ENCODE results near the gene ESRRG.

ESRRG gene

GRCh38 chr1:216627252-216627651 lies 96.0 kb downstream of the ESRRG start:
- DNase-seq (ENCODE audit: low read depth in 3 of 3) = no peak

DNA sequence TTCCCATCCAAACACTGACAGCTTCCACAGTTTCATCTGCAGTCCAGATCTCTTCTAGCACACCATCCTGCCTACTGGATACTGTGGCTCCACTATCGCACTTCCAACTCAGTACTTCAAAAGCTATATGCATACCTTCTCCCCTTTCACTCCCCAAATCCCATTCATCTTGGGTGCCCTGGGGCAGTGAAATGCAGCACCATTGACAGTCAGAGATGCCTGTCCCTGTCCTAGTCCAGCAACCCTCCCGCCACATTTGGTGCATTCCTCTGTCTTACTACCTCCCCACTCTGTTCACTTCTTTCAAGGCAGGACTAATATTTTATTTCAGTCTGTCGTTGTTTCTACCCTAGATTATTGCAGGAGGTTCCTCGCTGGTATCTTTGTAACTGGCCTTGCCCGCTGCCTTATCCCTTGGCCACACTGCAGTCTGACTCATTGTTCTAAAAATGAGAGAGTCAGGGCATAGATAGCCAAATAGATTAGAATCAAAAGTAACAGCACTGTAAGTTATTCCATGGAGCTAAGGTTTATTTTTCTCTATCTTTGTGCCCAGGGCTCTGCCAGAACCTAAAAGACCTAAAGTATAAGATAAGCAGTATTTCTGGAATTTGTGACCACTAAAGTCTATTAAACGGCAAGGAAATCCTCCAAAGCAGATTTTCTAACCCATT lies 96.7 kb downstream of the ESRRG start:
- no peak for DNase-seq (ENCODE audit: low read depth in 3 of 3)

DNA sequence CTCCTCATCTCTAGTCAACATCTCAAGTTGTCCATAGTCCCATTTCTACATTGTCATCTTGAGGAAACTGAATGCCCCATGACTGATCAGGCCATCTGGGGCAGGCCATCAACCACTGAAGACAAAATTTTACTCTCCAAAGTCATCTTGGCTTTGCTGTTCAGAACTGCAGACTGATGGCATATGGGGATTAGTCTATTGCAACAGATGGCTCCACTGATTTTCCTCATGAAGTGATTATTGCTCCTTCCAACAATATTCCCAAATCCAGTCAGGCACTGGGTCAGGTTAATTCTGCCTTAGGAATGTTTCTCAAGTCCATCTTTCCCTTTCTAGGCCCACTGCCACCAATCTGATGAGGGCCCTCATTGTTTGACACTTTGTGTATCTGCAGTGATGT lies 101.7 kb downstream of the ESRRG start:
- DNase-seq (ENCODE audit: low read depth in 3 of 3) = no peak

- no peak for DNase-seq (ENCODE audit: low read depth in 3 of 3)
Observed at GRCh38 chr1:216617081-216617875, 106.0 kb downstream of the ESRRG start.

DNA sequence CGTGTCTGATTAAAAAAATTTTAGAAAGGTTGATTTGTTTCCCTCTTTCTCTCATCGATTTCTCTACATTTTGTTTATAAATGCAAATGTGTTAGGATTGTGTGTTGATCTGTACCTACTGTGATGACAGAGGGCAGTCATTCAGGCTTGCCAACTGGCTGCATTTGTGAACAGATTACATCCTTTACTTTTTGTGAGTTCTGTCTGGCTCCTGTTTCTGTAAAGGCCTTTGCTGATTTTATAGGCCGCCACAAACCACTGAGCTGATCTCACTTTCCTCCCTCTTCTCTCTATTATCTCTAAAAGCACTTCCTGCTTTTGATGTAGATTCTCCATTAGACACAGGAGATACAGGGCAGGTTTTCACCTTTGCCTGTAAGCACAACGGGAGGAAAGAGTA lies 106.8 kb downstream of the ESRRG start:
- DNase-seq (ENCODE audit: low read depth in 3 of 3) = no peak

GRCh38 chr1:216614011-216614934 lies 109.0 kb downstream of the ESRRG start:
- no peak for DNase-seq (ENCODE audit: low read depth in 3 of 3)

GRCh38 chr1:216612291-216612690 lies 110.9 kb downstream of the ESRRG start:
- DNase-seq (ENCODE audit: low read depth in 3 of 3) = no peak

DNA sequence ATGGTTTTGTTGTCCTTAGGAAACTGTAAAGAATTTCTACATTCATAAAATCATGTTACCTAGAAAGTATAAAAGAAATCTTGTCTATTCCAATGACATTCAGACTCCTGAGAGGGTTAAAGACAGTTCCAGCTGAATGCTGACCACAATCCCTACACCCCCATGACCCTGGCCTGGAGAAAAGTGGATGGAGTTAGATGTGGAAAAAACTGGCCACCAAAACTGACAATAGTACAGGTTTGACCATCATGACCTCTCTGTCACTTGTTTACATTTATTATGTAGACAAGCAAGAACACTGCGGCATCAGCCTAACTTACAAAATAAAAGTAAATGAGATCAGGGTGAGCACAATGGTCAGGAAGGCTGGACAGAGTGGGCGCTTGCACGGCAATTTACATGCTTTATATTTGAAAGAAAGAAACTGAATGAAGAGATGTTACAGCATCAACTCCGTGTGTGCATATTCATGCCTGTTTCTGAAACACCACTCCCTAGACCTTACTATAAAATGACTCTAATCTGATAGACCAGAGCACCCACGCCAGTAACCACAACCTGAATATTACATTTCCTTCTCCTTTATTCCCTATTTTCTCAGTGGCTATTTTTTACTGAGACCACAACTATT lies 116.0 kb downstream of the ESRRG start:
- DNase-seq (ENCODE audit: low read depth in 3 of 3) = no peak

- no peak for DNase-seq (ENCODE audit: low read depth in 3 of 3)
Observed at GRCh38 chr1:216606047-216606637, 117.1 kb downstream of the ESRRG start.

- DNase-seq (ENCODE audit: low read depth in 3 of 3) = no peak
Observed at GRCh38 chr1:216604771-216605170, 118.5 kb downstream of the ESRRG start.

DNA sequence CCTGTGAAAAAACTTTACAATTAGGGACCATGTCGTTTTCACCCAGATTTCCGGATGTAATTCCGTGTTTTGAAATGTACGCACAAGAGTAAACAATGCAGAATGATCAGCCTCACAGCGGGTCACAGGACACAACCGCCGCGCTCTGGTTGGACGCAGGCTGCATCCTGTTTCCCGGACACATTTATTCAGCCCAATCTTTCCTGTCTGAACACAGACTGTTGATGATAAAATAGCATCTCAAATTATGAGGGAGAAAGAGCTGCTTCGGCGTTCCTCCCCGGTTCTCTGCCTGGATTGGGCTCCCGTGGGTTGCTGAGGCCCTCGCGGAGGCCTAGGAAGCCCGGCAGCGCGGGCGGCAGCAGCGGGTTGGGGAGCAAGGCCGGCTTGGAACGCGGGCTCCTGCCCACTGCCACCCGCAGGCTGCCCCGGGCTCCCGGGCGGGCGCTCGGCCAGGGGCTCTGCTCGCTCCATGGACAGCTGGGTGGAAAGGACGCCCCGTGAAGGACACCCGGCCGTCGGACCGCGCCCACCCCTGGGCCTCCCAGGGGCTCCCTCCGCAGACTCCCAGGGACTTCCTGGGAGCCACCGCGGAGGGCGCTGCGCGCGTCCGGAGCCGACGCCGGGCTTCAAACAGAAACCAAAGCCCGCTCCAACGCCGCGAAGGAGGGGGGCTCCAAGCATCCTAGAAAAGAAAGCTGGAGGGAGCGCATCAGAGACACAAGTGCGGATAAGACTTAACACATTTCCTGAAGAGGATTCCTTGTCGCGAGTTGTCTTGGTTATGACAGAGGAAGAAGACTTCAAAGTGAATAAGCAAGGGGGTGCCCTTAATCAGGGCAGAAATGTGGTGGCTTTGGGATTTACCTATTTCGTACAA lies 122.3 kb downstream of the ESRRG start:
- no peak for DNase-seq (ENCODE audit: low read depth in 3 of 3)

- DNase-seq (ENCODE audit: low read depth in 3 of 3) = no peak
Observed at GRCh38 chr1:216599851-216600250, 123.4 kb downstream of the ESRRG start.

DNA sequence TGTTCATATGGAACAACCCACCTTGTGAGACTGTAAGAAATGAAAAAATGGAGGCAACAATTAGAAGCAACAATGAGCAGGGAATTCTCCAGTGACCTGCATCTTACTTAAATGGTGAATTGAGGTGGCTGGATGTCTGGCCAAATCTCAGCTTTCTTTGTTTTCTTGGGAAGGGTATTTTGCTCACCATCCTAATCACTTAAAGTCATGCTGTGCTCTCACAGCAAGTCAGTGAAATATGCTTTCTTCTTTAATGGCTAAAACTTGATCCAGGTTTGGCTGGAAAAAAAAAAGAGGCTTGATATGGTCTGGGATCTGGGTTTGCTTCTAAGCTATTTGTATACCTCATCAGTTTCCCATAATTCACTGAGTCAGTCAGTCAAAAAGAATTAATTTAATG lies 124.8 kb downstream of the ESRRG start:
- DNase-seq (ENCODE audit: low read depth in 3 of 3) = no peak

- DNase-seq (ENCODE audit: low read depth in 3 of 3) = no peak
Observed at GRCh38 chr1:216596281-216596862, 126.9 kb downstream of the ESRRG start.

DNA sequence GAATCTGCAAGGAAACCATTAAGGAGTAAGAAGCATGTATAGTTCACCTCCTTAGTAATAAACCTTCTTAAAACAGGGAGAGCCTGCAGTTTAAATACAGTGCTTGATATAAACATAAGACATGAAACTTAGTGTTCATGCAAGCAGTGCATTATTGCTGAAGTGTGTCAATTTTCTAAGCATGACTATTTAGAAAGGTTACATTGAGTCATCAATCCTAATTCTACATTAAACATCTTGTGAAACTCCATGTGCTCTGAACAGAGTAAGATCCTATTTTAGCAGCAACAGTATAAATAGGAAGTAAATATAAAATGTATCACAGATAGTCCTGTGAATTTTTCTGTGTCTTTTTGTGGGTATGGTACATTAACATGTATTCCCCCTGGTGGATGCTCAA lies 135.5 kb downstream of the ESRRG start:
- DNase-seq (ENCODE audit: low read depth in 3 of 3) = no peak

DNA sequence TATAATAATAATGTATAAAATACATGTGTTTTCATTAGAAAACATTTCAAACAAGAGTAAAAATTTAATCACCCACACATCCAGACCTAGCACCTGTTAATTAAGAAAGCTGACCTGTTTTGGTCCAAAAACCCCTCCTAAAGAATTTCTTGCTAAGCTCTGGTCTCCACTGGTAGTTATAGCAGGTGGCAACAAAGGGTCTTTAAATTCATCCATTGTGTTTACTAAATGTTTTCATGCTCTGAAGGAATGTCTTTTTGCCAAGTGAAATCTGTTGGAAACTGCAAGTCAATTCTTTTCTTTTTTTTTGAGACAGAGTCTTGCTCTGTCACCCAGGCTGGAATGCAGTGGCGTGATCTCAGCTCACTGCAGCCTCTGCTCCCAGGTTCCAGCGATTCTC lies 141.1 kb downstream of the ESRRG start:
- no peak for DNase-seq (ENCODE audit: low read depth in 3 of 3)

DNA sequence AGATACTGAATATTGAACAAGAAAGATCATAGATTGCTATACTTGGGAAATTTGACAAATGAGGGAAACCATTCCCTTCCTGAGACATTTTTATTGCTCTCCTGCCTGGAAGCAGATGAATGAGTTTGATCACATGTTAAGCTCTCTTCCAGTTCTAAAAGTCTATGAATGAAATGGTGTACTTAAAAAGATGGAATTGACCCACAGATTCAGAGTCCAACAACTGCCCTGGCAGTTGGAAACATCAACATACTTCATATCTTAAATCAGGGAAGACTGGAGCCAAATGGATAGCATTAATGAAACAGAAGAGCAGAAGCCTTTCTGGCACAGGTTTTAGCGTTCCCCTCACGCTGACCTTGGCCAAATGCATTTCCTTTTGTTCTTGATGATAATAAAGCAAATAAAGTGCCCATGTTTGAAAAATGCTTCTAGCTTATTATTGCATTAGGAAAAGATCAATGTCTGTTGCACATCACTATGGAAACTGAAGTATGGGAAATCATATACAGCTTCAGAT lies 142.6 kb downstream of the ESRRG start:
- no peak for DNase-seq (ENCODE audit: low read depth in 3 of 3)

DNA sequence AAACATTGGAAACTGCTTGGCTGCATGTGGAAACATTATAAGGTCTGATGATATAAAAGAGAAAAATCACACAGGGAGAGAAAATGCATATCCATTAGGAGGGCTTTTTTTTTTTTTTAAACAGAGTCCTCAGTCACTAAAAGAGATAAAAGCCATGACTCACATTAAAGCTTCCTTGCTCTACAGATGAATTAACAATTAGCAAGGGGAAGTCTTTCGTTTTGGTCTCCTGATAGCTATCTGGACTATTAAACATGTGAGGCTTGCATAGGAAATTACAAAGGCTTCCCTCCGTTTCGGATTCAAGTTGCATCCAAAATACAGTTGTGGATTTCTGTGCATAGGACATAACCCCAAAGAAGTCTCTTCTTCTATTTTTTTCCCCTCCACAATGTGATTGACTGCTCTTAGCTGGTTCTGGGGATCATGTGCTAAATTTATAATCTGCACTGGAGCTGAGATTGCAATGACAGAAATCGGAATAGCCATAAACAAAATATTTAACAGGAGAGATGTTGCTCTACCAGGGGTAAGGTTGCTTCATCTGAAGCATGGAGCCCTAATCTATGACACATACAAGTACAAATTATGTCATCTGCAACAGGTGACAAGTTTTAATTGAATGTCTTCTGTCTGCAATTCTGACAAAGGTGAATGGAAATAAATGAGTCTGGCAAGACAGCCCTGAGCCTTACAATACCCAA lies 146.8 kb downstream of the ESRRG start:
- DNase-seq (ENCODE audit: low read depth in 3 of 3) = no peak

- no peak for DNase-seq (ENCODE audit: low read depth in 3 of 3)
Observed at GRCh38 chr1:216566641-216567205, 156.5 kb downstream of the ESRRG start.
